Mammary epithelial cell (primary cell): ENCODE data around the gene STAM2.

Experiments
- CTCF ChIP-seq, 2 donors: IDR thresholded peaks in 1 of 2; conservative IDR thresholded peaks in 1 of 2; 2 replicates each; pipeline ENCODE4 v1.5.1; 2011 to 2012; ENCODE audit warnings: inconsistent platforms in 2 of 2, low read length in 2 of 2, mild to moderate bottlenecking in 2 of 2, control low read depth in 1 of 2, low read depth in 1 of 2; ENCODE audit not compliant: insufficient read depth in 1 of 2; ENCODE audit errors: extremely low read depth in 1 of 2
- EZH2 ChIP-seq: IDR thresholded peaks from 2 replicates; pipeline ENCODE4 v1.6.1; 2012; ENCODE audit warnings: low read length, inconsistent platforms, borderline replicate concordance

- TF ChIP-seq EZH2 = no peak
- no peak for TF ChIP-seq CTCF (conservative IDR thresholded peaks at IDR 0.05 in 1 of 2, IDR thresholded peaks at IDR 0.05 in 1 of 2; ENCODE audit: extremely low read depth in 1 of 2, insufficient read depth in 1 of 2, low read depth in 1 of 2, low read length in 2 of 2)
These were observed 107.3 kb downstream of the STAM2 start for GRCh38 chr2:152068226-152068625.
